Endometrium (tissue), 2 donors: ENCODE measurements around the gene THADA.
"Not testable (repeated sequence)": the region's sequence is repeated elsewhere in the genome, so short reads cannot be mapped to it uniquely, and the experiment has no call there.

Experiments used
- FAIRE-seq: peaks from 2 replicates; lab custom pipeline; 2012; peaks lifted over from hg19 to GRCh38; lab: Jason Lieb, UNC
- donor health status: control.
- donor health status: control.

THADA gene

DNA sequence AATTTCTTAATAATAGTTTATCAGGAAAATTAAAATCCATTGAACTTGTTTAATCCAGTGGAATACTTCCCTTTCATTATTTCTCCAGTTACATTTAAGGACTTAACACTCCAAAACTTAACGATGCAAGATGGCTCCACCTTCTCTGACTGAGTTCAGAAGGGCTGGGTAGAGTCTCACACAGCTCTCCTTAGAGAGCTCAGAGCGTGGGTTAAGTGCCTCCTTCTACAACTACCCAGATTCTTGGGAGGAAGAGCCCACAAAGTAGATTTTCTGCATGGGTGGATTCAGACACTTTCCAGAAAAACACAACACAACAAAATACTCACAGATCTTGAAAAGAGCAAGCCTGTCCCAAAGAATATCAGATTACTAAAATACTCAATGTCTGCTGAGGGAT, 130.6 kb downstream of the THADA start:
- FAIRE-seq, result no peak

DNA sequence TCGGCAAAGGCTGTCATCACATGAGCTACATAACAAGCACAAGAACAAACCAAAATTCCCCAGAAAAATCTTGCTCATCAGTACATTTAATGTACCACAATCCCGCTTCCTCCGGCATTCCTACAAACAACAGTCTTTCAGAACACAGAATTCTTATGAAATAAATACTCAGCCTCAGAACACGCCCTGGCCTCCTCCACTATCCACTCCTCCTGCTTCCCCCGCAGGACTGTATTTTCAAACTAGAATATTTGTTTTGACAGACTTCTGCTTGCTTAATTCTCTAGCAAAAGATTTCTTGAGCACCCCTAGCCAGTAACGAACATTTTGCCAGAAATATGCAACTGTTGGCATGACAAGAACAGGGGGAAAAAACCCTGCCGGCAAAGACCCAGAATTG, 131.2 kb downstream of the THADA start:
- peak; percentile 83 for FAIRE-seq

DNA sequence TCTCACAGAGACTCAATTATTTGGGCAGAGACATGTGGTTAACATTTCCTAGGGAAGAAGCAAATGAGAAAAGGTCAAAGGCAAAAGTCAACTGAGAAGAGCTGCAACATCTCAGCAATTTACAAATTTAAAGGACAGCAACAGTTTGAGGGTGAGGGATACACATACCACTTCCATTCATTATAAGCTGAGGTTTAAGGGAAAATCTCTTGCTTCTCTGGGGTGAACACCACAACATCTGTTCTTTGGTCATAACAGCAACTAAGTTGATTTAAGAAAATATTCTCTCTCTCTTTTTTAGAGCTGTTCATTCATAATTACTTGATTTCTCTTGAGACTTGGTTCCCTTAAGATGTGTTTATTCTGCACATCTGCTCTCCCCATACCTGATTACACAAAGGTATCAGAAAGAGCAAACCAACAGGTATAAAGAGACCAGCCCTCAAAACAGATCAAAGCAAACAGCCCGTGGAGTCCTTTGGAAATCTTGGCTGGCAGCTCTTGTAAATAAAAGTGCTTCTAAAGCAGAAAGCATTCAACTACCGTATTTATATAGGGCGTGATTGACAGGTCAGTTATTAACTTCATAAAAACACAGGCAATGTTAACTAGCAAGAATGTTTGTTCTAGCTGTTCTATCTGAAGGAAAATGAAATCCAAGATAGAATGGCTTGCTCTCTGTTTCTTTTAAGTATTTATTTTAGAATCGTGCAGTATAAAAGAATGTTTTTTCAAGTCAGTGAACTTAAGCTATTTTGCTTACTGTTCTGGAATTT, 132.8 kb downstream of the THADA start:
- peak; percentile 94 for FAIRE-seq

DNA sequence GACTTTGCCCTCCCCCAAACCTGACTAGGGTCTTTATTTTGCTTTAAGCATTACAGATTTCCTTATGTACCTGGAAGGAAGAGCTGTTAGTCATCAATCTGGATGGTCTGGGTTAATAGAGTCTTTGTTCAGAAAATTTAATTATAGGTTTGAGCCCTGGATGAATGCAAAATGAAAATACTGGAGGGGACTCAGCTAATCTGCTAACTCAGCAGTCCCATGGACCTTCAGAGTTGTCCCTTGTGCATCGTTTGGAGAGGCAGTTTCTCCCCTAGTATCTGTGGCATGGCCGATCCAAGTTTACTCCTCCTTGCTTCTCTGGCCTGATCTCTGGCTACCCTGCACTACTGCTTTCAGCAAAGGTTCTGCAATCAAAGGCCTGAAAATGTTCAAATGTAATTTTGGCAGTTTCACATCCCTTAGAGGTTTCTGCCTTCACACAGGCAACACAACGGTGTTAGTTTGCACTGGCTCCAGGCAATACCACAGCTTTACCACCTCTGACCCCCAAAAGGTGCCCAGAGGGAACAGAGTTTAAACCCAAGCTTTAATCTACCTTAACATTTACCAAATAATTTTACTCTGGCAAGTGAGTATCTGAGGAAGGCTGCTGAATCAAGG, 134.3 kb downstream of the THADA start:
- no peak for FAIRE-seq

DNA sequence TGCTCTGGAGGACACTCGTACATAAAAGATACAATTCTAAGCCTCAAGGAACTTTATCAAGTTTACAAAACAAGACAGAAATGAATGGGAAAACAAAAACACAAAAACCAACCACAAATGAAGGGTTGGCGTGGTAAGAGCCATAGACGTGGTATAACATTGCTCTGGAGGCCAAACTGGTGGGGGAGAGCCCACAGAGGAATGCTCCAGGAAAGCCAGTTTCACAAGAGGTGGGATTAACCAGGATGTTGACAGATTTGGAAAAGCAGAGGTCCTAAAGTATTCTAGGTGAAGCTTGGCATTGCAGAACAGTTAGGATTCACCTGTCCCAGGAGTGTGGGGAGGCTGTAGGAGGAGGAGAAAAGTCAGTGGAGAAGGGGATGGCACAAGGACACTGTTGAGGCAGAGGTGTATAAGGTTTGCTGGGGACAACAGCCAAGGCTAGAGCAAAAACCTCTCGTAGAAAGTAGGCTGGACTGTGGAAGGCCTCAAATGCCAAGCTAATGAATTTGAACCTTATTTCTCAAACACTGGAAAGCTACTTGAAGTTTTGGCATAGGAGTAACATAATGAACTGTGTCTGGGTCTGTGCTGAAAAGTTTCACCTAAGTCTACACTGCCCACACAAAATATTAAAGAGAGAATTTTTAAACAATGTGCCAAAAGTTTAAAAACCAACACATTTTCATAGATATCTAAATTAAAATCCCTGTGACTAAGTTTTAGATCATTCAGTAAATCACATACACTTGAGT, 135.1 kb downstream of the THADA start:
- FAIRE-seq, result peak; percentile 15

DNA sequence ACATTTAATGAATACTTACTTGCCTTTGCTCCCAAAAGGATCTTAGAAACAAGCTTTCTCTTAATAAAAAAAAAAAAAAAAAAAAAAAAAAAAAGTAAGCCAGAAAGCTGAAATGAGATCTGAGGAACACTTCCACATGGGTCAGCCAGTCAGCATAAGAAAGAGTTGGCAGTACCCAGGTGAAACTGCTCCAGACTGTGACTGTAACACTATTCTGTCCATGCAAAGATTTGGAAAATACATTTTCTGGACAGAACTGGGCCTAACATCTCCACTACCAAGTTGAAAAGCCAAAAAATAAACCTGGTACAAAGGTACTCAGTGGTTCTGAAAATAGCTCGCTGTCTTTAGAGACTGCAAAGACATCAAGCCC, 135.7 kb downstream of the THADA start:
- FAIRE-seq, result no peak

DNA sequence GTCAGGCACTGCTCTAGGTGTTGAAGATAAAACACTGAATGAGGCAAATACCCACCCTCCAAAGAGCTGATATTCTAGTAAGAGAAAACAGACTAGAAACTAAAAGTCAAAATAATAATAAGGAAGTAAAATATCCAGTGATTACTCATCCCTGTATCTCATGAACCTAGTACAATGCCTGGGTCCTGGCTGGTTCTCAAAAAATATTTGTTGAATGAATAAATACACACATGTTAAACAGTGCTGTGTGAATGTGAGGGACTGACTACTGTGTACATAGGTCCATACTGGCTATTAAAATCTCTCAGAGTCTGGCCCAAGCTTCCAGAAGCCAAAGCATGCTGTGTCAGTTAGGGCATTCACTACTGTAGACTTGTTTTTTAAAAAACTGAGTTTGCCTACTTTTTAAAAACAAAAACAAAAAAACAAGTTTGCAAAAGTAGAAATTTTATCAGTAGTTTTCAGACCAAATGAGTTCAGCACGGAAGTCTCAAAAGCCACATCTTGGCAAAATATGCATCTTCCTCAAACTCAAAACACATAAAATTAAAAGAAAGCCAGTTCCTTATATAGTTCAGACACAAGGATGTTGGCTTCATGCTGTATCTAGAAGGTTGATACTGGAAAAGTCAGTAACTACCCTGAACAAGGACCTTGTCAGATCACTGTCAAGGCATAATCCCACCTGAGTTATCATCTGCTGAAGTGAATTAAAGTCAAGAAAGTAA, 136.2 kb downstream of the THADA start:
- no peak for FAIRE-seq

DNA sequence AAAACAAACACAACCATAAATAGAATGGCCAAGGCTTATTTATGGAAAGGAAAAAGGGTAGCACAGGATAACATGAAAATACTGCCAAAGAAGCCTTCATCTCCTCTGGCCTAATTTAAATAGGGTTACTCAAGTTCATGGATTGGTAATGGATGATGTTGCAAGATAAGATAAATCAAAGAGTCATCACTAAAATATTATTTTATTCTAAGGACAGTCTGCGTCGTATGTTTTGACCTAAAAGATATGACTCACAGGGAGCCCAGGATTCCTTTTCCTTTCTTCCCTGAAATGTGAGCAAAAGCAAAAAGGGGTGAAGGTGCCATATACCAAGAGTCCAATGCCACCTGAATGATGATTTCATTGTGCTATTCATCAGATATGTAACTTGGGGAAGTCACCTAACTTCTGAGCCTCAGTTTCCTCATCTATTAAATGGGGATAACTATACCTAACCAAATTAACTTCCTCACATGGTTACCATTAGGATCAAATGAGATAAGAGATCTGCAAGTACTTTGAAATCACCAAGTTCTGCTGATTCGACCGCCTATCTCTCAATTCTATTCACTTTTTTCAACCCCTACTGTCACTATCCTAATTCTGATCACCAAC, 137.7 kb downstream of the THADA start:
- FAIRE-seq, result no peak

DNA sequence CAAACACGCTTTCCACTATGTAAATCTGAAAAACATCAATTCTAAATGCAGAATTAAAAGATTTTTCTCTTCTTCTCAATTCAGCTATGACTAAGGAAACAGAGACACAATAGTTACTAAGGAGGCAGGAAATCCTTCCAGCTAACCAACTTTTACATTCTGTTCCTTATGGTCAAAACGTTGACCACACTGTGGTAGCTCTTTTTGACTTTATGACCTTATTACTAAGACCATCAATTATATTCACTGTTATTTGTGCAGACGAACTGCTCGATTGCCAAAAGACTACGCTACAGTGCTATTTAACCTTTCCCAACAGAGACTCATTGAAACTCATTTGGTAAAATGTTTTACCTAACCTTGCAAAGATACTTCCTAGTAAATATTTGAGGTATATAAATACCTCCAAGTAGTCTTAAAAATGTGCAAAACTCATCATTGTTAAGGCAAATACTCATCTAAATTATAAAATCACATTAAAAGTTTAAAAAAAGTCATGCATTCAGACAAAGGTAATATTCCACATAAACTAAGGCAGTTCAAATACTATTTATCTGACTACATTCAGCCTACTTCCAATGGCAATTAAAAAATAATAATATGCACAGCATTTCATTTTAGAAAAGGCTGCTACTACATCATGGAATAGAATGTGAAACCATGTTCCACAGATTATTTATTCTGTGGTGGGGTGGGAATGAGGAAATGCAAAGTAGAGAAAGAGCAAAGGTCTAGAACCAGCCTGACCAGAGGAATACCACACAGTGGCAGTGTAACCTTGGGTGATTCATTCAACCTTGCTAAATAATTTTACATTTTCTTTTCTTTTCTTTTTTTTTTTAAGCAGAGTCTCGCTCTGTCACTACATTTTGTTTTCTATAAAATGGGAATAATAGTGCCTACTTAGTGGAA, 139.9 kb downstream of the THADA start:
- FAIRE-seq, result no peak

DNA sequence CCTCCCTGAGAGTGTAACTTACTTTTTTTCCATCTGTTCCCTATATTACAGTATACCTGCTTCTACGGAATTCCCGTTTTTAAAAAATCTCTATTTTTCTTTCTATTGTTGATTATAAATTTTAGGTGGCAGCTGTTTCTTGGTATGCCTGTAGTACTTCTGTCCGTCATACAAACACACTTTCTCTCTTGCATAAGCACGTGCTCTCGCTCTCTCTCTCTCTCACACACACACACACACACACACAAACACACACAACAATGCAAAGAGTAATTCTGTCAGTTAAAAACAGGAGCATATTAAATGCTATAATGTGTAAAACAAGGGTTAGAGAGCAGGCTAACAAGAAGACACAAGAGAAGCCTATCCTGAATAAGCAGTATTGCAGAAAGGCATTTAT, 140.5 kb downstream of the THADA start:
- FAIRE-seq, result no peak

DNA sequence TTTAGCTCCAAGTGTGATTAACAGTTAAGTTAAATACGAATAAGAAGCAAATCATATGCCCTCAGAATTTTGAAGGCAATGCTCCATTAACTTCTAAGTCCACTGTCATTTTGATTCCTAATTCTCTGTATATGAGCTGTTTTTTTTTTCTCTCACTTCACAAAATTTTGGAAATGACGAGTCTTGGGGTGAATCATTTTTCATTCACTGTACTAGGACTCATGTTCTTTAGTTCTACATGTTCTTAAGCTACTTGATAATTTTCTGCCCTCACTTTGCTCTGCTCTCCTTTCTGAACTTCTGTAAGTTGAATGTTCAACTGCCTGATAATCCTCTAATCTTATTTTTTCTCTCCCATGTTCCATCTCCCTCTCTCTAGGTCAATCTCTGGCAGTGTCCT, 141.0 kb downstream of the THADA start:
- no peak for FAIRE-seq

DNA sequence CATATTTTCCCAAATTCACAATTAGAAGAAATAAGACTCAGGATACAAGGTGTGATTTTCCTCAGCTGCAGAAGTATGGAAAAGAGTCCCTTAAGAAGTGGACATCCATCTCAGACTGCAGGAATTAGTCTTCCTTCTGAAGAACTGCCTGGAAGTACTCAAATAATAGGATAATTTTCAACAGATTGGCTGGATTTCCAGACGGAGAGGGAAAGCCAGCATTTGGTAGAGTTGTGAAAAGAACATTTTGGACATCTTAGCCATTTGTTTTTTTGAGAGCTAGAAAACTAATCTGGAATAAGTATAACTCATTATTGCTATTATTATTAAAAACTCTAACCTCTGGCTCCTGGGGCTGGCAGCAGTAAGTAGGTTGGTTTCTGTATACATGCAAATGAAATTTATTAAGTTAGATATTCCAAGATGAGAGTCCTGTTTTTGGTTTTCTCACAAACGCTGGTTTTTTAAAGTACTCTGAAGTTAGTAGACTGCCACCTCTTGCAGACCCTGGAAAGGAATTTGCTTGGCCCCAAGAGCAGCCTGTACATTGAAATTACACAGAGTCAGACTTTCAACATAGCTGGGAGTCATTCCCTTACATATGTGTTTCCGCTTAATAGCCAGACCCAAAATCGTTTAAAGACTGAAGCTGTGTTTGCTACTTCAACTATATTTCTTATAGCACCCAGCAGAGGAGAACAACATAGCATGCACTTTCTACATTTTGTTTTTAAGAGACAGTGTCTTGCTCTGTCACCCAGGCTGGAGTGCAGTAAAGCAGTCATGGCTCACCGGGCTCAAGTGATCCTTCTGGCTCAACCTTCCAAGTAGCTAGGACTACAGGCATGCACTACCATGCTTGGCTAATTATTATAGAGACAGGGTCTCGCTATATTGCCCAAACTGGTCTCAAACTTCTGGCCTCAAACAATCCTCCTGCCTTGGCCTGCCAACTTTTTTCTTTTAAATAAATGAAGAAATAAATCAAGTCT, 142.4 kb downstream of the THADA start:
- no peak for FAIRE-seq

DNA sequence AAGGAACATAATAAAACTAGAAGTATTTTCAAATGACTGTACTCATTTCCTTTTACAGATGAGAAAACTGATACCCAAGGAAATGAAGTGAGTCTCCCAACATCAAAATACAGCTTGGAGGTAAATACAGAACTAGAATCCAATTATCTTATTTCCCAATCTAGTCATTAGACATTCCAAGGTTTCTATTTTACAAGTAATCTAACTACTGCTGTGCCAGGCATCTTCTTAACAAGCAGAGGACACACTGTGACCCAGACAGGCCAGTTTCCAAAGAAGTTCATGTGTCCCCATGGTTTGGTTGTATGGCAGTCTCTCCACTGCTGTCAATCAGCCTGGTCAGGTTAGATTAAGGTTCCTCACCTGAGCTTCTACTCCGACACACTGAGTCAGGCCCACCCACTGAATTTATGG, 143.5 kb downstream of the THADA start:
- FAIRE-seq, result no peak

DNA sequence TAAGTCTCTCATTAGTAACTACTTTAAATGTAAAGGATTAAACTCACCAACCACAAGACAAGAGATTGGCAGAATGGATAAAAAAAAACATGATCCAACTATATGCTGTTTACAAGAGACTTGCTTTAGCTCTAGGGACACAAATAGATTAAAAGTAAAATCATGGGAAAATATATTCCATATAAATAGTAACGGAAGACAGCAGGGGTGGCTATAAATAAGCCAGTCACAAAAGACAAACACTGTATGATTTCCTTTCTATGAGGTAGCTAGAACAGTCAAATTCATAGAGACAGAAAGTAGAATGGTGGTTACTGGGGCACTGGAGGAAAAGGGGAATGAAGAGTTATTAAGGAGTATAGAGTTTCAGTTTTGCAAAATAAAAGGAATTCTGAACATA, 145.2 kb downstream of the THADA start:
- FAIRE-seq, result no peak

DNA sequence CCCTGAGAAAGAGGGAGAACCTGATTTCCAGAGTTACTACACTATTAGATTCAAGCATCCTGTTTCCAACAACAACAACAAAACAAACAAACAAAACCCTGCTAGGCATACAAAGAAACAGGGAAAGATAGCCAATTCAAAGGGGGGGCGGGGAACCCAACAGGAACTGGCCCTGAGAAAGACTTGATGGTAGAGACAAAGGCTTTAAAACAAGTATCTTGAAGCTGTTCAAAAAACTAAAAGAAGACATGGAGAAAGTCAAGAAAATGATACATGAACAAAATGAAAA, 147.1 kb downstream of the THADA start:
- FAIRE-seq, result no peak

DNA sequence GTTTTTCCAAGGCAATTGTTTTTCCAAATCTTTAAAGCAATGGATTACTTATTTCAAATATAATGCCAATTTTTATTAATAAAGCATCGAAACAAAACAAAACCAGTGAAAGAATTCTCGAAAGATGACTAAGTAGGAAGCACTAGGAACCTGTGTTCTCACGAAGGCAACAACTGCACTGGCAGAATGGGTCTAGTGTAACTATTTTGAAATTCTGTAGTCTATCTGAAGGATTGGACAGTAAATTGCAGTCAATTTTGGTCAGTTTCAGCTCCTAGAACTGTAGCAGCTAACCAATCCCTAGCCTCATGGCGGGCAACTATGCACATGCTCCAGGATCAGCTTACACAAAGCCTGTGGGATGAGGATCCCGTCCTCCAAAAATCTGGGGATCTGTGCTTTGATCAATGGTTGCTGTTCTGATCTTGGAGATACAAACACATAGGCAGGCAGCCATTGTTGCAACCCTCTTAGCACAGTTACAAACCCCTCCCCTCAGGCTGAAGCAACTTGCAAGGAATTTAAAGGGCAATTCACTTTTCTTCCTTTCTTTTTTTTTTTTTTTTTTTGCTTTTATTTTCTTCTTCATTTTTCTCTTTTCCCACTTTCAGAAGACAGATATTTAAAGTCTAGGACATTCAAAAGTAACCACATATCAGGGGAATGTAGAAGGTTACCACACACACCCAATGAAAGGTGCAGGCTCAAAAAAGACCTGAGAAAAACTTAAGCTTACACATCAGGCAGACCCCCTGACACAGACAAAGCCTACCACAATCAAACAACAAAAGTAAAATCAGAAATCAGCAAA, 147.6 kb downstream of the THADA start:
- FAIRE-seq, result no peak

DNA sequence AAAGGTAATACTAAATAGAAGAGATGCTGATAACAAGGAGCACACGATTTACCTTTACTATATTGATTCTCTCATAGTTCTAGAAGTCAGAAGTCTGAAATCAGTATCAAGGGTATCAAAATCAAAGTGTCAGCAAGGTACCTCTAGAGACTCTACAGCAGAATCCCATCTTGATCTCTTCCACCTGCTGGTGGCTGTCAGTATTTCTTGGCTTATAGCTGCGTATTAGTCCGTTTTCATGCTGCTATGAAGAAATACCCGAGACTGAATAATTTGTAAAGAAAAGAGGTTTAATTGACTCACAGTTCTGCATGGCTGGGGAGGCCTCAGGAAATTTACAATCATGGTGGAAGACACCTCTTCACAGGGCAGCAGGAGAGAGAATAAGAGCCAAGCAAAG, 149.1 kb downstream of the THADA start:
- not testable (repeated sequence) for FAIRE-seq

DNA sequence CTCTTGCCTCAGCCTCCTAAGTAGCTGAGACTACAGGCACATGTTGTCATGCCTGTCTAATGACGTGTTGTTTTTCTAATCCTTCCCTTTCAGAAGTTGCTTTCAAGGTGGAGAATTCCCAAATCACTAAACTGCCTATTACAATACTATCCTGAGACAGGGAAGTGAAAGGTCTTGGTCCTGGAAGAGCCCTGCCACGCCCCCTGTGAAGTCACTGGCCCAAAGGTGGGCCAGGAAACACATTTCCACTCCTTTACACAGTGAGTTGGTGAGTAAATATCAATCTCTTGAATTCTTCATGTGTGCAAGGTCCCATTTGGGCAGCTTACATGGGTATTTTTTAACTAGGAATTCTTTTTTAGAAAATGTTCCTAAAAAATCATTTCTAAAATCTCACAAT, 150.1 kb downstream of the THADA start:
- FAIRE-seq, result no peak

DNA sequence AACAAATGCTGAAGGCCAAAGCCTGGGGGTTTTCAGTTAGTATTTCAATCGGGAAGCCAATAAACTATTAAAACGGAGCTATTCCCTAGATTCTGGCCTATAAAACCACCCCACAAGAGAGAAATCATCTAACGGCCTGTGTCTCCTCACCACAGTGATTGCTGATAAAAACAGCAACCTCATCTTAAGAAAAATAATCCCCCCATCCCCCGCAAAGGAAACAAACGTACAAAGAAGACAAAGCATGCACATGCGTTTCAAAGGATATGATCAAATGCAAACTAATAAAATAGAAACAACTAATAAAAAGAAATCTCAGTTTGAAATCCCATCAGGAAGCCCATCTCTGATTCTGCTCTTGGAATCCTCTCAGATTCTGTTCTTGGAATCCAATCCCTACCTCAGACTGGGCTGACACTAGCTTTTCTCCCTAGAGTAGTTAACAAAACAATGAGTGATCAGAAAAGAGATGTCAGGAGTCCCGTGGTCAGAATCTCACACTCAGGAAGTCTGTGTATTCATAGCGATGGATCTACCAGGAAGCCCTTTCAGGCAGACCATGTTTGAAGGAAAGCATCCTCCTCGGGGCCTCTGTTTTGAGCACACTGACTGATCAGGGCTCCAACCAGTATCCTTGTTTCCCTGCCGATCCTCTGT, 150.7 kb downstream of the THADA start:
- FAIRE-seq, result no peak
